OCI-LY7 (cell line): Measurements from ENCODE around the gene DIPK1A. TPM values are rescaled to one million over a fixed set of nuclear protein-coding genes. Genes with fewer than 3 reads are reported as not detected.

Experiments used
- BruUV-seq: library from RNA; stranded (reverse); fragments of 400-500 nt; replicated peaks from 2 replicates; lab custom pipeline; 2021; lab: Mats Ljungman, UMichigan
- CTCF ChIA-PET: fragments of 300-600 bp; sonication (Branson Sonifier 250); formaldehyde crosslinking; loops from one replicate; lab custom pipeline; 2022; ENCODE audit warnings: antibody characterized with exemption; ENCODE audit not compliant: unreplicated experiment; lab: Charles Lee
- POLR2A ChIA-PET: fragments of 300-600 bp; sonication (Branson Sonifier 250); formaldehyde crosslinking; loops from one replicate; lab custom pipeline; 2022; ENCODE audit warnings: antibody characterized with exemption; lab: Charles Lee
- DNase-seq: peaks from one replicate; pipeline ENCODE4 v3.0.0-alpha.2; 2015; ENCODE audit warnings: low spot score
- H2AFZ ChIP-seq: fragments of 200-600 bp; sonication (generic), shearing (Covaris generic); 2 replicates; pipeline ENCODE4 v1.6.1; 2014; ENCODE audit warnings: mild to moderate bottlenecking, antibody characterized with exemption, low read length, moderate library complexity
- H3K27ac ChIP-seq: fragments of 200-600 bp; sonication (generic); 2 replicates; pipeline ENCODE4 v1.5.1; 2014; ENCODE audit warnings: mixed run types, low read depth, mild to moderate bottlenecking, moderate library complexity, low read length, inconsistent platforms; ENCODE audit not compliant: poor library complexity, severe bottlenecking
- H3K36me3 ChIP-seq: fragments of 200-600 bp; sonication (generic); 2 replicates; pipeline ENCODE4 v1.6.1; 2014; ENCODE audit warnings: mild to moderate bottlenecking, antibody characterized with exemption, low read length, moderate library complexity, mixed read lengths; ENCODE audit not compliant: insufficient read depth
- H3K4me1 ChIP-seq: fragments of 200-600 bp; sonication (generic); 2 replicates; pipeline ENCODE4 v1.5.1; 2014; ENCODE audit warnings: mild to moderate bottlenecking, low read length; ENCODE audit not compliant: insufficient read depth, poor library complexity, severe bottlenecking
- H3K4me2 ChIP-seq: fragments of 200-600 bp; sonication (generic); 2 replicates; pipeline ENCODE4 v1.6.1; 2014; ENCODE audit warnings: mild to moderate bottlenecking, low read length
- H3K4me3 ChIP-seq: fragments of 200-600 bp; sonication (generic); 2 replicates; pipeline ENCODE4 v1.5.1; 2014; ENCODE audit warnings: mild to moderate bottlenecking, low read depth, low read length; ENCODE audit not compliant: poor library complexity, severe bottlenecking
- H3K79me2 ChIP-seq: fragments of 200-600 bp; sonication (generic); 2 replicates; pipeline ENCODE4 v1.6.1; 2016; ENCODE audit warnings: low read depth, mild to moderate bottlenecking, low read length, moderate library complexity, mixed read lengths; ENCODE audit not compliant: insufficient read depth
- H3K9me2 ChIP-seq: fragments of 200-600 bp; sonication (generic); 2 replicates; pipeline ENCODE4 v1.6.1; 2016; ENCODE audit warnings: mild to moderate bottlenecking, low read length, mixed read lengths; ENCODE audit not compliant: insufficient read depth
- H3K9me3 ChIP-seq: fragments of 200-600 bp; sonication (generic); 2 replicates; pipeline ENCODE4 v1.6.1; 2014; ENCODE audit warnings: mild to moderate bottlenecking, mixed run types, low read length, mixed read lengths
- H4K20me1 ChIP-seq: fragments of 200-600 bp; sonication (generic); 2 replicates; pipeline ENCODE4 v1.6.1; 2014; ENCODE audit warnings: mild to moderate bottlenecking, antibody characterized with exemption, low read length, moderate library complexity, mixed read lengths; ENCODE audit not compliant: insufficient read depth
- CTCF ChIP-seq: fragments of 200-600 bp; sonication (generic); conservative IDR thresholded peaks from 2 replicates; pipeline ENCODE4 v1.5.1; 2014; ENCODE audit warnings: mild to moderate bottlenecking, antibody characterized with exemption, low read length, moderate library complexity, mixed read lengths
- EZH2phosphoT487 ChIP-seq: fragments of 200-600 bp; sonication (generic); IDR thresholded peaks from 2 replicates; pipeline ENCODE4 v1.6.1; 2018; ENCODE audit warnings: low read depth, borderline replicate concordance, mild to moderate bottlenecking, mixed run types, antibody characterized with exemption, low read length, moderate library complexity, mixed read lengths
- intact Hi-C: fragments of 100-400 bp; cut with micrococcal nuclease; formaldehyde crosslinking; loops from one replicate; pipeline ENCODE4 v1.10.0; 2022; ENCODE audit not compliant: unreplicated experiment
- total RNA-seq, 2 experiments: library from RNA; depleted of rRNA in 1 of 2; stranded (reverse); fragments of >200 nt in 1 of 2; shearing (Covaris generic) in 1 of 2; gene quantifications; 2 replicates each; pipeline ENCODE4 v1.2.3, GENCODE V29; 2014 to 2022

The DIPK1A gene
- total RNA-seq, 2 experiments from 2014 or later: 13.0 to 25.4 TPM

GRCh38 chr1:92923664-92924063 lies 37.6 kb downstream of the DIPK1A start:
- no peak overlapping the region for H3K27ac ChIP-seq
- ChIA-PET POLR2A (interaction anchor here (0.7 to 1.3 kb wide), 3 partner anchors 11 to 17 kb away, joined by 3 to 4 read pairs (median 4); no protein-coding TSS in a partner anchor), CTCF (no interaction called here)
- peaks cover 26% of the 10 kb centered on the region; the same call in 1 of the 2 replicates for H3K9me3 ChIP-seq
- no TSS peak for BruUV-seq
- H2AFZ ChIP-seq: no peak overlapping the region
- no peak for DNase-seq
- H3K4me3 ChIP-seq: no peak overlapping the region
- H3K4me1 ChIP-seq: peaks cover 27% of the 10 kb centered on the region
- TF ChIP-seq EZH2phosphoT487 (no peak), CTCF (no peak)
- H4K20me1 ChIP-seq: no peaks in the 10 kb centered on the region
- H3K36me3 ChIP-seq: peaks cover 67% of the 10 kb centered on the region
- H3K4me2 ChIP-seq: no peak overlapping the region
- intact Hi-C loops: no loop called here
- H3K9me2 ChIP-seq: no peaks in the 10 kb centered on the region
- H3K79me2 ChIP-seq: peaks cover 97% of the 10 kb centered on the region

DNA sequence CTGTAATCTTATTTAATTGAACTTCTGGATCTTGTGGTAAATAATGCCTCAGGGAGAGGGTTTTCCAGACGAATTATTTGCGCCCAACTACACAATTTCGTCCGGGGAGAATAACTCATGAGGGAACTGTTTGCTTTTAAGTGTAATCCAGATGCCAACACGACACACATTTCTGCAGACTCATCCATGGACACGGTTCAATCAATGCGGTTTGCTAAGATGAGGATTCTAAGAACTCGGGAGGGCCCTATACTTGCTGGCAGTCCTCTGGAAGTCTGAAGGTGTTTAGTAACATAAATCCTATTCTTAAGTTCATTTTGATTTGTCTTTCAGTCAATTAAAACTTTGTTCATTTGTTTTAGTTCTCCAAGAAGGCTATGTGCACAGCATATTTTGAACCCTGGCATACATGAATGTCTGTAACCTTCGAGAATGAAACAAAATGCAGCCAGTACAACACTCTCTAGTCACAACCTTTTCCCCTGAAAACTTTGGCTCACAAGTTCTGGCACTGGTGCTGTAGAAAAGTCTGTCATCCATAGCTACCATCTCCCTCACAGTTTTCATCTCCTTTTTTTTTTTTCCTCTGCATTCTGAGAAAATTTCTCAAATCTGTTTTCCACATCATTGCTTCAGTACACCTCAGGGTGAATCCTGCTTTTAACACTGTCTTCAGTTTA lies 38.8 kb downstream of the DIPK1A start:
- POLR2A ChIA-PET: interaction anchor here (1.5 kb wide), 1 partner anchor 10 kb away, joined by 9 read pairs; no protein-coding TSS in a partner anchor
- no TSS peak for BruUV-seq
- TF ChIP-seq EZH2phosphoT487: no peak
- TF ChIP-seq CTCF: no peak
- Histone ChIP-seq H3K79me2 (peaks cover 94% of the 10 kb centered on the region), H3K4me1 (peaks cover 15% of the 10 kb centered on the region), H4K20me1 (no peaks in the 10 kb centered on the region), H3K4me3 (no peak overlapping the region), H3K9me2 (no peaks in the 10 kb centered on the region), H3K4me2 (no peak overlapping the region), H2AFZ (no peak overlapping the region), H3K36me3 (peaks cover 69% of the 10 kb centered on the region), H3K9me3 (peaks cover 20% of the 10 kb centered on the region; the same call in 1 of the 2 replicates), H3K27ac (no peak overlapping the region)
- CTCF ChIA-PET: no interaction called here
- intact Hi-C loops: no loop called here
- DNase-seq: no peak
